CD4-positive, alpha-beta T cell treated with Interleukin-4 for 4 hours (primary cell): ENCODE data around the gene MGST3.
"Not testable (repeated sequence)": the region's sequence is repeated elsewhere in the genome, so short reads cannot be mapped to it uniquely, and the experiment has no call there.

Experiments
- DNase-seq: peaks from one replicate; pipeline ENCODE4 v3.0.0-alpha.2; 2020

Gene MGST3

DNA sequence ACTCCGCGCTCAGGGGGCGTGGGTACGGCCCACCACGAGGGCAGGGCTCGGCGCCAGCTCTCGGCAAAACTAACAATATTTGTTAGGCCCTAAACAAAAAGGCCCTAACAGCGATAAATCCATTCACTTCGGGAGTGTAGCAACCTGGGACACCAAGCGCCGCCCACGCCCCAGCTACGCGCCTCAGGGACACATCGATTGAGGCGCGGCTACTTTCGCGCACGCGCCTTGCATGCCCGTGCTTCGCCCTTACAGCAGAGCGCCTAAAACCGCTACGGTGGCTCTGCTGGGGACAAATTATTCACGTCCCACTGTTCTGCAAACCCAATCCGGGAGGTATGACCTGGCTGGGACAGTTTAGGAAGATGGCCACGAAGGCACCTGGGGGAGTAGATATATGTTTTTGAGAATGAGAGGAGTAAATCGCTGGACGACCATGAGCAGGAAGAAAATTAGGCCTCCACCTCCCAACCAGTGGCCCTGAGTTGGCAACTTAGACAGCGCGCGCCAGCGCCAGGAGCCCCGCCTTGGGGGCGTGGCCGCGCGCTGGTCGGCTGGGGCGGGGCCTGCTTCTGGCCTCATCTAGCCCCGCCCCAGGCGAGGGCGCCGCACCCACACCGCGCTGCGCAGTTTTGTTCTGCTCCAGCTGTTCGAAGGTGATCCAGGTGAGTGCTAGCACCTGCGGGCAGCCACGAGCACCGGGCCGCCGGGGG, at the start of gene MGST3:
Gene MGST3 (plus strand): TSS at position 606 of the 713 bp plus-strand sequence. CDS start 18,614 bp downstream, outside the sequence.
- peak; percentile 96 for DNase-seq

DNA sequence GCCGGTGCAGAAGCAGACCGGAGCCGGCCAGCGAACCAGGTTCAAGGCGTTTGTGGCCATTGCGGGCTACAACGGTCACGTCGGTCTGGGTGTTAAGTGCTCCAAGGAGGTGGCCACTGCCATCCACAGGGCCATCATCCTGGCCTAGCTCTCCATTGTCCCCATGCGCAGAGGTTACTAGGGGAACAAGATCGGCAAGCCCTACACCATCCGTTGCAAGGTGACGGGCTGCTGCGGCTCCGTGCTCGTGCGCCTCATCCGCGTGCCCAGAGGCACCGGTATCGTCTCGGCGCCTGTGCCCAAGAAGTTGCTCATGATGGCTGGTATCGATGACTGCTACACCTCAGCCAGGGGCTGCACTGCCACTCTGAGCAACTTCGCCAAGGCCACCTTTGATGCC, 49.1 kb upstream of the MGST3 start:
- DNase-seq = no peak

DNA sequence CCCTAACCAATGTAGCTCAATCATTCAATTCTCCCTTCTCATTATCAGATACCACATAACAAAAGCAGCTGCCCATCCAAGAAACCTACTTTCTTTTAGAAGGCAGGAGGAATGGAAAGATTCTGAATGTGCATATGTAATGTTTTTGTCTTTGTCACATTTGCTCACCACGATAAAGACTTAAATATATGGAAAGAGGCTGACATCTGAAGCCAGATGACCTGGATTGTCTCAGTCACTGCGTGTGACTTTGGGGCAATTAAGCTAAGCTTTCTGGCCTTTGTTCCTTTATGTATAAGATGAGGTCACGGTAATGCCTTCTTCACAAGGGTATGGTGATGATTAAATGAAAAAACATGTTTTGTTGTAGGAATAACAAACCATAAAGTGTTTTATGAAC, 44.6 kb upstream of the MGST3 start:
- DNase-seq = no peak

DNA sequence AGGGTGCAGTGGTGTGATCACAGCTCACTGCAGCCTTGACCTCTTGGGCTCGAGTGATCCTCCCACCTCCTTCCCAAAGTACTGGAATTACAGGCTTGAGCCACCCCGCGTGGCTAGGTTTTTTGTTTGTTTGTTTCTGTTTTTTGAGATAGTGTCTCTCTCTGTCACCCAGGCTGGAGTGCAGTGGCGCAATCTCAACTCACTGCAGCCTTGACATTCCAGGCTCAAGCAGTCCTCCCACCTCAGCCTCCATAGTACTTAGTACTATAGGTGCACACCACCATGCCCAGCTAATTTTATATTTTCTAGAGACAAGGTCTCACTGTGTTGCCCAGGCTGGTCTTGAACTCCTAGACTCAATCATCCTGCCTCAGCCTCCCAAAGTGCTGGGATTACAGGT, 39.6 kb upstream of the MGST3 start:
- DNase-seq = not testable (repeated sequence)

DNA sequence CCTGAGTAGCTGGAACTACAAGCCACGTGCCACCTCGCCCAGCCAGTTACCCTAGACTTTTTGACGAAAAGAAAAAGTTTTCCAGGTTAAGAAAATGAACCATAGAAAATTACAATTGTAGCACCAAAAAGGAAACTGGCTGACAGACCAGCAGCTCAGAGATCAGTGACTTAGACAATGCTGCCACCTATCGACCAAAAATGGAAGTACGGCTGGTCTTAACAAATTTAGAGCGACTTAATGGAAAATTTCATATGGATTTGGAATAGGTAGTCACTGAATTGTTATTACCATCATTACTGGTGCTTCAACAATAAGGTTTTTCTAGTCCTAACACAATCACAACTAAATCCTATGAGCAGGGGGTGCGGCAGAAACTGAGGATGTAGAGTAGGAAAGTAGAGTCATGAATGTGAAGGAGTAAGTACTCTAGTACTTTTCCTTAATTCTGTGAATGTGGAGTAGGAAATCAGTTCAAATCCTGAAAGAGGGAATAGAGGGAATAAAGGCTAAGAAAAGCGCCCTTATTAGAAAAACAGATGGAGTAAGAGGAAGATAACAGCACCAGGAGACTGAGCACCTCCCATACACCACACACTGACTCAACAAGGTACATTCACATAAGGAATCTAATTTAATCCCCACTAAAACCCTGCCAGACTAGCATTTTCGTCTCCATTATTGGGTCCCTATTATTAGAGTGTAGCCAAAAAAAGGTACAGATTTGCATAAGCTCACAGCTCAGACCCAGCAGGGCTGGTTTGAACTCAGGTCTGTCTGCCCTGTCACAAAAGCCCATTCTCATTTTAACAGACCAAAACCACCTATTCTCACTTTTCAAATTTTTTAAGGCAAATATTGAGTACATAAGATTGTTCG, 37.9 kb upstream of the MGST3 start:
- DNase-seq = peak; percentile 81

DNA sequence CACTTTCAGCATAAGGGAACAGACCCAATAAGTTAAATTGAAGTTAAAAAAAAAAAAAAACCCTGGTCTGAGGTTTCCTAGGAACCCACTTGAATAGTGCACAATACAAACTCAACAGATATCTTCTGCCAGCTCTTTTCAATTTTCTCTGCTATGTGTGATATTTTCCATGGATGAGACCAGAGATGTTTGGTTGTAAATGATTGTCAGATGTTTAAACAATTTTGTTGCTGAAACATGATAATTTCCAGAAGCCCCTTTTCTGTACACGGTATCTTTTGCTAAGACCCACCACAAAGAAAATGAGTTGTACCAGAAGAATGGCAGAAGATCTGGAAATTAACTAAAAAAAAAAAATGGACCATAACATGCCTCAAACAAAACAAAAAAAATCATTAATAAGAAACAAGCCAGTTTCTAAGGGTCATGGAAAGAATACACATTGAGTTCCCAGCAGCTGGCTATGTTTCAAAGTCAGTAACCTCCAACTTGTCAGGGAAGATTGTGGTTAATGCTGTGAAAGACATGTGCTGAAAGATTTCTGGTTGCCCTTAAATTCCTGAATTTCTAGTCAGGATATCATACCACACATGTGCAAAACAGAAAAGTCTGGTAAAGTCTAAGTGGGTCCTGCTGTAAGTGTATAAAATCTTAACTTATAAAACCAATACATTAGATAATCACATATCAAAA, 35.6 kb upstream of the MGST3 start:
- DNase-seq = no peak

DNA sequence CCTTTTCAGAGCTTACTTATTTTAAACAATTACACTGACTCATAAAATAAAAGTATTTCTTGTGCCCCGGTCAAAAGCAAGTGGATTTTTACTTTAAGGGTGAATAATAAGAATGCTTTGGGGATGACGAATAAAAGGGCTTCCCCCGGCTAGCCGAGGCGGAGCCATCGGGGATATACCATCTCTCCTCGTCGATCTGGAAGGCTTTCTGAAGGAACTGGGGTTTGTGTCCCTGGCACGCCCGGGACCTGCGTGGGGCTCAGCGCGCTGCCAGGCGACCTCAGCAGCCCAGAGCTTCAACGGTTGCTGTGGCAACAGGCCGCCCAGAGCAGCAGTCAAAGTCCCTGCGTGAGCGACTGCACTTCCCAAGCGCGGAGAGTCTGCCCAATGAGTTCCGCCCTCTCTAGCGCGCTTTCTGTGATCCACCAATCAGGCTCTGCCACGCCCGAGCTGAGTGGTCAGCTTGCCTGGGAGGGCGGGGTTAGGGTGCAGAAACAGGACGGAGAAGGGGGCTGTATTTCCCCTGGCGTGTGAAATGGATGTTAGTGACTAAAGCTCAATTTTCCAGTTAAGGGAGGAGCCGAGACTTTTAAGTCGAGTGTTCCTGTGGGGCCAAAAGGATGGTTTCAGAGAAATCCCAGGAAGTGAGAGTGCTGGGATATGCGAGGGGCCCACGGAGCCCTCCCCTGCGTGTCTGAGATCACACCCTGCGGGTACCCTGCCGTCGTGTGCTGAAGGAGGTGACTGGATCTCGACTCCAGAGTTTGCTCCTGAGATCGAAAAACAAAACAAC, 33.0 kb upstream of the MGST3 start:
- peak; percentile 92 for DNase-seq

DNA sequence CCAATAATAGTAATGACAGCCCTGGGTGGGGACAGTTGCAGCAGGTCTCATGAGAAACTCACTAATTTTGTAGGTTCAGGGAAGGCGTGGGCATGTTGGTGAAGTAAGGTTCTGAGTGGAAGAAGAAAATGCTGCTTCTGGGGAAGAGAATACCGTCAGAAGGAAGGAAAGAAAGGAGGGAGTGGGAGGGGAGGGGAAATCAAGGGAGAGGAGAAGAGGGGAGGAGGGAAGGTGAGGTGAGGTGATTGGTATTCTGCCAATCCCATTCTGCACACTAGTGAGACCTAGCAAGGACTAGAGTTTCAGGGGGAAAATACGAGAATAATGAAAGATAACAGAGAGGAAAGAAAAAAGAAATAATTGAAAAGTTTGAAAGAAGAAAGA, 32.4 kb upstream of the MGST3 start:
- DNase-seq = no peak

DNA sequence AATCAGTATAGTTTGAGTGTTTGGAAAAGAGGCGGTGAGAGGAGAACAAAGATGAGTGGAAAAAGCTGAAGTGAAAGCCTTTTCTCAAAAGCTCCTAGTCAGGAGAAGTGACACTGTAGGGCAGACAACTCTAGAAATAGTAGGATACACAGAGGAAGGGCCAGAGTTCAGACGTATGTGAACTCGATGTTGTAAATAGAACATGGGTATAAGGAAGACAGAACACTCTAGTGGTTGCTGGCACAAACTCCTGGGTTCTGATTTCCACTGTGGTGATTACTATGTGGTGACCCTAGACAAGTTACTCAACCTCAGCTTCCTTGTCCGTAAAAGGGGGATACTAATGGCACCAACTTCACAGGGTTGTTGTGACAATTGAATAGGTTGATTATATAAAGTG, 30.2 kb upstream of the MGST3 start:
- no peak for DNase-seq

DNA sequence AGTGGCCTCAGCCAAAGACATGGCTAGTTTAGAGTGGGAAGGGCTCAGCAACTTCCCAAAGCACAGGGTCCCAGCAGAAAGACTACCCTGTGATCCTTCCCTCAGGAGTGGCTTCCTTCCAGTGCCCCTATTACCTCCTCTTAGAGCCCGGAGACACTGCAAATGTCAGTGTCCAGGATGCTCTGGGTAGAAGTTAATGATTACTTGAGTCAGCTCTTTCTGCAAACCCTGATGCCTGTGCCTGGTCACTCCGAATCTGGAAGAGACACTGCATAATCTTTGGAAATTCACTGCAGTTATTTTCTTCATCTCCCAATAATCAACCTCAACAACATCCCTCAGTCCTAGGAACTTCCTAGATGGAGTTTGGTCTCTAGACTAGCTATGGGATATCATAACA, 27.2 kb upstream of the MGST3 start:
- DNase-seq = no peak

DNA sequence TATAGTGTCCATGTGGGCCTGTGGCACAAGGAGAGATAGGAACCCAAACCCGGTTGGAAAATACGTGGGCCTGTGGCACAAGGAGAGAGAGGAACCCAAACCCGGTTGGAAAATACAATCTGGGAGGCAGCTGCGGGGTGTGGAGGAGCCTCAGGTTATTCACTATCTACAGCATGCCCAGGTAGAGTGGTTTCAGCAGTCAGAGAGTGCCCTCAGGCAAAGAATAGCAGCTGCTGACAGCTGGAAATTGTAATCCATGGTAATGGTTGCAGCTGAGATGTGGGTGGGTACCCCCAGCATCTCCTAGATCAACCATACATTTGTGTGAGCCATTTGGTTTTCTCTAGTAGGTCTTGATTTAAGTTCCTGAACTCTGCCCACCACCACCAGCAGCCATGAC, 25.8 kb upstream of the MGST3 start:
- no peak for DNase-seq

DNA sequence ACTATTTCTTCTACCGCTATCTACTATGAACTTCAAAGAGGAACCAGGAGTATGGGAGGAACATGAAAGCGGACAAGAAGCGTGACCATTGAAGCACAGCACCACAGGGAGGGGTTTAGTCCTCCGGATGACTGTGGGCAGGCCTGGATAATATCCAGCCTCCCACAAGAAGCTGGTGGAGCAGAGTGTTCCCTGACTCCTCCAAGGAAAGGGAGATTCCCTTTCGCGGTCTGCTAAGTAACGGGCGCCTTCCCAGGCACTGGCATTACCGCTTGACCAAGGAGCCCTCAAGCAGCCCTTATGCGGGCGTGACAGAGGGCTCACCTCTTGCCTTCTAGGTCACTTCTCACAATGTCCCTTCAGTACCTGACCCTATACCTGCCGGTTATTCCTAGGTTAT, 24.4 kb upstream of the MGST3 start:
- DNase-seq = not testable (repeated sequence)

DNA sequence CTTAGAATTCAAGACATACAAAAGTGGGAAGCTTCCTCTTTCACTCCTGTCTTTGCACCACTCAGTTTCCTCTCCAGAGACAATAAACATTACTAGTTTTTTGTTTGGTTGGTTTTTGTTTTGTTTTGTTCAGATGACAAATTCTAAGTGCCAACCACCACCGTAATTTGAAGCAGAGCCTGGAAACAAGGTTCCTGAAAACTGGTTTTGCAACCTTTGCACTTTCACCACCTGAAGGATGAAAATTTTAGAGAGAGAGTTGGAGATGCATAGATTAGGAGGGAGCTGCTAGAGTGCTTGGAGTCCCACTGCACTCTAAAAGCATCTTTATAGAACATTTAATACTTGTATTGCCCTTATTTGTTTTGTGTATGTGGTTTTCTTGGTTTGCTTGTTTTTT, 20.2 kb upstream of the MGST3 start:
- no peak for DNase-seq

DNA sequence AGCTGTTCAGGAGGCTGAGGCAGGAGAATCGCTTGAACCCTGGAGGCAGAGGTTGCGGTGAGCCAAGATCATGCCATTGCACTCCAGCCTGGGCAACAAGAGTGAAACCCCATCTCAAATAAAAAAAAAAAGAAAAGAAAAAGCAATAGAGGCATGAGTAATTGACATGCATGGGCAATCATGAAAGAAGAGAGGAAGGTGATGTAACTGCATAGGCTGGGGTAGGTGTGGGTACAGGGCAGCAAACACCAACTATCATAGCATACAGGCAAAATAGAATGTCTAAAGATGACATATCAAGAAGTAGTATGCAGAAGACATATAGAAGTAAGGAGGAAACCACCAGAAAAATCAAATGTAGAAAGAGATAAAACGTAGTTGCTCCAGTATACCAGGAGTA, 19.0 kb upstream of the MGST3 start:
- DNase-seq = no peak

DNA sequence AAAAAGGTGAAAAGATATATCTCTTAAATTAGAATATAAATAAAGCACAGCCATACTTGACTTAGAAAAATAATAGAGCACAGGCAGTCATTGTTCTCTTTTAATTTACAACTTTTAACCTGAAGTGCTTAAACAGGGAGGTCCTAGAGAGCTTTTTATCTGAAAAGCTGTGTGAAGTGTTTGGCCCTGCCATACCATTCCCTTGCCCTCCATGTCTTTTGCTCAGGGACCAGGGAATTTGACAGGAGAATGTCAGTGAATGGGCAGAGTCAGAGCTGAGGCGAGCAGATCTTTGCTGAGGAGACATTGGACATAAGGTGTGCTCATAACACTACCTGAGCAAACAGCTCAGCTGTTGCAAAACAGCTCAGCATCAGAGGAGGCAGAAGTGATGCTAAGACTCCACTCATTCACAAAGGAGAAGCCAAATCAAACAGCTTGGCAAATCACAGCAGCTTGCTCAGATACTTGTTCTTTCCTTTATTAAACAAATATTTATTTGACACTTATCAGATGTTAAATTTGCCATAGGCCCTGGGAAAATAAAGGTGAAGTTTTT, 14.9 kb upstream of the MGST3 start:
- DNase-seq = no peak

DNA sequence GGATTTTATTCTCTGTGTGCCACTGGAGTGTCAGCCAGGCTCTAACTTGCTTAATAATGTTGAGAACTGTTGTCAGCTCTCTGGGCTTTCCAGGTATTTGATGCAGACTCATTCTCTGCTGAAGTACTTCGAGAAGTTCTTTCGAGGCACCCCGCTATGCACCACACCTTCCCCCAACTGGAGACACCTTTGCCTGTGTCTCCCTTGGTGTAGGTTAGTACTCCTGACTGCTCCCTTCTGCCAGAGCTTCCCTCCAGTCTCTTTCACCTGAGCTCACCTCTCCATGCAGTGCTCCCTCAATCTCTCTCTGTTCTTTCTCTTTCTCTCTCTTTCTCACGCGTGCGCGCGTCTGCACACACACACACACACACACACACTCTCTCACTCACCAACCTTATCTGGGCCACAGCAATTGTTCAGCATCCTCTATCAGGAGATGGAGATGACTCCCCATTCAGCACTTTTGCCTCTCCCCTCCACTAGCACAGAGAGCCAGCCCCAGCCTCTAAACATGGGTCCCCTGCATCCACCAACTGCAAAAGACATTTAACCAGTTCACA, 14.0 kb upstream of the MGST3 start:
- DNase-seq = no peak

DNA sequence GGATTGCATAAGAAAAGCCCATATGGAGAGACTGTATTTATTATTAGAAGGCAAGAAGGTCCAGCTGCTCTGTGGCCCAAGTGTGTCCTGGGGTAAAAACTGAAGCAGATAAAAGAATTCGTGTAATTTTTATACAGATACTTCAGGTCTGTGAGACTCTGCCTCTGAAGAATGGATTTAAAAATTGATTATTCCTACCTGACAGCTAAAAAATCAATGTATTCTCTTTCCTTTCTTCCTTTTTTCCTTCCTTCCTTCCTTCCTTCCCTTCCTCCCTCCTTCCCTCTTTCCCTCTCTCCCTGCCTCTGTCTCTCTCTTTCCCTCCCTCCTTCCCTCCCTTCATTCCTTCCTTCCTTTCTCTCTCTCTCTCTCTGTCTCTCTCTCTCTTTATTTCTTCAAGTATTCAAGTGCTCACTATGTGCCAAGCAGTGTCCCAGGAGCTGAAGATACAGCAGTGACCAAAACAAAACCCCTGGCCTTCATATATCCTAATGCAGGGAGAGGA, 11.3 kb upstream of the MGST3 start:
- no peak for DNase-seq

DNA sequence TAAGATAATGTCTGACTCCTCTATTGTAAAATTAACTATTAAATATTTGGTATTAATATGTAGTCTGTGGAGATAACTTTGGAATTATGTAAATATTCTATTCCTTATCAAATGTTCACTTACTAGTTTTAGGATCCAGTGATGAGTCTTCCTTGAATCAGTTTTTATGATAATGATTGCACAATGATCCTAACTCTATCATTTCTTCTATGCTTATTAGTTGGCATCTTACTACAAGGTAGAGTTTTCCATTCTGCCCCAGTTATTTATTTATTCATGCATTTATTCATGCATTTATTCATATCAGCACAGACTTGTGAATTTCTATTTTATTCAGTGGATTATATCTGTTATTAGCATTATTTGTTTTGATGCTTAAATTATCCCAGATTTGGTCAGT, 7.4 kb upstream of the MGST3 start:
- DNase-seq = no peak

DNA sequence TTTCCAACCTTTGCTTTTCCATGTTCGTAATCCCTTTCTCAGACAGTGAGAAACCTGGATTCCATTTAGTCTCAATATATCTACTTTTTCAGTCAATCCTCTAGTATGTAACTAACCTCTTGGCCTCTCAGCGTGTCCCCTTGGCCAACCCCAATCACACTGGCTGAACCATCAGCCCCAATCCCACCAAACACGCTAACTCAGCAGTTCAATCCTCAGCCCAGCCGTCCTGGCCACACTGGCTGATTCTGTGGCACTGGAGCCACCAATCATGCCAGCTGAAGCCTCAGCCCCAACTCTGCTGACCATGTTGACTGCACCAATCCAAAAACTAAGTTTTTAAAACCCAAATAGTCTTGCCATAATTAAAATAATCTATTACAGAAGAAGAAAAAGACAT, 6.6 kb upstream of the MGST3 start:
- DNase-seq = no peak

DNA sequence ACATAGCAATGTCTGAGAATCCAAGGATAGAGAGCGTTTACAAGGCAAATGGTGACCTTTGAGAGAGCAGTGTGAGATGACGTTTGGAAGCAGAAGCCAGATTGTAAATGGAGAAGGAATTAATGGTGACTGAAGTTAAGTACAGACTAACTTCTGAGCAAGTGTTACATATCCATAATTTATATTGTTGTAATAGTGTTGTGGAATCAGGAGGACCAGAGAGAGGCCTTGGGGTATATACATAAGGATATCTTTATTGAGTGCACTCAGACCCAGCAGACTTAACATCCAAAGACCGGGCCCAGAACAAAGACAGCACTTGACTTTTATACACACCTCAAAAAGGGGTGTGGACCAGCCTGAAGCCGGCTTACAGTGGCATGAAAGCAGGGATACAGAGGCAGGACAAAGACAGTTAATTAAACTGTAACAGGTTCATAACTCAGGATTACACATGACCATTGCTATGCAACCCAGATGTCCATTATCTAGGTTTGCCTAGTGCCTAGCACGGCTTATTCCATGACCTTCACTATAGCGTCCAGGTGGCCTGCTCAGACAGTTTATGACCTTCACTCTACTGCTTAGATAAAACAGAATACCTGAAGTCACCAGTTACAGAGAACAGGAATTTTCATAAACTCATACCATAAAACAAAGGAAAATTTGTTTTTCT, 2.7 kb upstream of the MGST3 start:
- no peak for DNase-seq

DNA sequence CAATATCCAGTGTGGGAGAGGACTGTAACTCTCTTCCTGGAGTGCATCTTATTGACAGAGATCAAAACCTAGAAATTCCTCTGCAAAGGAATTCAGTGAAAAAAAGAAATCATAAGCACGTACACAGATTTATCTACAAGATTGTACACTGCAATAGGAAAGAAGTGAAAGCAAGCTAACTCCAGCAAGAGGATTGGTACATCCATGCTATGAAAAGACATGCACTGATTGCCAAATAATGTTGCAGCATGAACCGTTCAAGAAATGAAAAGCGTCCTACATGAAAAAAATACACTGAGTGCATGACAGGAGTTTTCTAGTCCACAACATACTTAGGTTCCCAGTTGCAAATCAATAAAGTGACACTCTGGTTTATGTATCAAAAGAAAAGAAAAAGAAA, 1.9 kb upstream of the MGST3 start:
- DNase-seq = no peak
